Chondrocyte (in vitro differentiated cells): ENCODE measurements around the gene LMF1. TPM values are rescaled to one million over a fixed set of nuclear protein-coding genes. Genes with fewer than 3 reads are reported as not detected.

ENCODE experiments used
- DNase-seq: peaks from one replicate; pipeline ENCODE4 v3.0.0; 2021; ENCODE audit warnings: mixed read lengths, low spot score
- H3K27ac Mint-ChIP-seq: one replicate; pipeline ENCODE4 v1.8.0; 2021; ENCODE audit warnings: mild to moderate bottlenecking, moderate library complexity, mixed read lengths; ENCODE audit not compliant: unreplicated experiment
- H3K27me3 Mint-ChIP-seq: 2 replicates; pipeline ENCODE4 v1.8.0; 2021; ENCODE audit warnings: low read depth, mixed read lengths
- H3K36me3 Mint-ChIP-seq: 2 replicates; pipeline ENCODE4 v1.8.0; 2021; ENCODE audit warnings: low read depth, mixed read lengths
- H3K4me1 Mint-ChIP-seq: 2 replicates; pipeline ENCODE4 v1.8.0; 2021; ENCODE audit warnings: low read depth, mild to moderate bottlenecking, mixed read lengths
- H3K4me3 Mint-ChIP-seq: one replicate; pipeline ENCODE4 v1.8.0; 2021; ENCODE audit warnings: mild to moderate bottlenecking, moderate library complexity, mixed read lengths; ENCODE audit not compliant: unreplicated experiment
- H3K9me3 Mint-ChIP-seq: 2 replicates; pipeline ENCODE4 v1.8.0; 2021; ENCODE audit warnings: low read depth, mixed read lengths
- total RNA-seq: library from RNA; stranded (reverse); gene quantifications from 3 replicates; pipeline ENCODE4 v1.2.1, GENCODE V29; 2021
- TF ChIP-seq, protein P1 (sequence below): fragments of 200-600 bp; sonication (generic); IDR thresholded peaks from 2 replicates; pipeline ENCODE4 v1.5.0; 2021; ENCODE audit warnings: antibody characterized with exemption, mild to moderate bottlenecking, moderate library complexity

LMF1 gene
- total RNA-seq, 1 donor from 2014 or later = 21.6 TPM

DNA sequence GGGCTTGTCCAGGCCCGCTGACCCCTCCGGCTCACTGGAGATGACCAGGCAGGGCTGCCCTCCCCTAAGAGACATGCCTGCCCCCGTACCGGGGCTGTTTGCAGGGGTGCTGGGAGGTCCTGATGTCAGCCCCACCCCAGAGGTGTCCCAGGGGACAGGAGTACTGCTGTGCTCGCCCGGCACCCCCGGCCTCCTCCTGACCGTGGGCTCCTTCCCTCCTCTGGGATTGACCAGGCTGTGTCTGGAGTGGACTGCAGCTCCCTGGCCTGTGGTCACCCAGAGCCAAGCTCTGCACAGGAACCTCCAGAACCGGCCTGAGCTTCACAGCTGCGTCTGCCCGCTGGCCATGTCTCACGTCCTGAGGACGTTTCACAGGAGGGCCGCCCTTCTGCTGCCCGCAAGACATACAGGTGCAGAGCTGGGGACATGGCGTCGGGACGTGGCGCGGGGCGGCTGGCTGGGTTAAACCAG is 53.2 kb downstream of the LMF1 start:
- Mint-ChIP-seq H3K36me3 (peaks cover 11% of the 10 kb centered on the region), H3K27me3 (no peaks in the 10 kb centered on the region), H3K9me3 (peaks cover 2% of the 10 kb centered on the region), H3K4me3 (no peak overlapping the region), H3K27ac (peak overlapping the region; percentile 43), H3K4me1 (peaks cover 37% of the 10 kb centered on the region)
- DNase-seq = peak; percentile 75
- TF ChIP-seq, protein P1, sequence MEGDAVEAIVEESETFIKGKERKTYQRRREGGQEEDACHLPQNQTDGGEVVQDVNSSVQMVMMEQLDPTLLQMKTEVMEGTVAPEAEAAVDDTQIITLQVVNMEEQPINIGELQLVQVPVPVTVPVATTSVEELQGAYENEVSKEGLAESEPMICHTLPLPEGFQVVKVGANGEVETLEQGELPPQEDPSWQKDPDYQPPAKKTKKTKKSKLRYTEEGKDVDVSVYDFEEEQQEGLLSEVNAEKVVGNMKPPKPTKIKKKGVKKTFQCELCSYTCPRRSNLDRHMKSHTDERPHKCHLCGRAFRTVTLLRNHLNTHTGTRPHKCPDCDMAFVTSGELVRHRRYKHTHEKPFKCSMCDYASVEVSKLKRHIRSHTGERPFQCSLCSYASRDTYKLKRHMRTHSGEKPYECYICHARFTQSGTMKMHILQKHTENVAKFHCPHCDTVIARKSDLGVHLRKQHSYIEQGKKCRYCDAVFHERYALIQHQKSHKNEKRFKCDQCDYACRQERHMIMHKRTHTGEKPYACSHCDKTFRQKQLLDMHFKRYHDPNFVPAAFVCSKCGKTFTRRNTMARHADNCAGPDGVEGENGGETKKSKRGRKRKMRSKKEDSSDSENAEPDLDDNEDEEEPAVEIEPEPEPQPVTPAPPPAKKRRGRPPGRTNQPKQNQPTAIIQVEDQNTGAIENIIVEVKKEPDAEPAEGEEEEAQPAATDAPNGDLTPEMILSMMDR = no peak

DNA sequence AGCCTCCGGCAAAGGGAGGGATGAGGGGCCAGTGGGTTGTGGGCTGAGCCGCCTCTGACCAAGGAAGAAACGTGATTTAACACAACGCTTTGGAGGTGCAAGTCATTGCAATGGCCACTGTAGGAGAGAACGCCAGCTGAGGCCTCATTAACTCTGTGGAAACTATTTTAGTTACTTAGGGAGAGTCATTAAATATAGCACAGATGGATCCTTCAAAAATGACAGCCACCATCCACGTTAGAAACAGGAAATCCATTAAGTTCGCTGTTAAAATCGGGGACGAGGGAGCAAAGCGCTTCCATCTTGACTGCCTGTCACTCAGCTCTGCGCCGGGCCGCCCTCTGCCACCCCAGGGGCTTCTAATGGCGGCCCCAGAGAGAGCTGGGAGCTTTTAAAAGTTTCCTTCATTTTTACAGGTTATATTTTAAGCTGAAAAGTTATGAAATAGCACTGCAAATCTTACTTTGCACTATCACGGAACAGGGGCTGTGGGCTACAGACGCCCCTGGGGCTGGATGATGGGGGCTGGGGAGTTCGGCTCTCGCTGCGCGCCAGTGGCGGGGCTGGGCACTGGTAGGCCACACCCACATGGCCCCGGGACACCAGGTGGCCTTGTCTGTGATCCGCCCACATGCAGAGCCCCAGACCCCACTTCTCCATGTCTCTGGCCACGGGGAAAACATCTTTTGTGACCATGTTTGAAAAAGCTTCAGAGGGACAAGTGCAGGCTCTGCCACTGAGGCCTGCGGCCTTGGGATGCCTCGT is 54.6 kb downstream of the LMF1 start:
- no peaks in the 10 kb centered on the region for H3K9me3 Mint-ChIP-seq
- no peak overlapping the region for H3K4me3 Mint-ChIP-seq
- no peak overlapping the region for H3K27ac Mint-ChIP-seq
- peaks cover 30% of the 10 kb centered on the region for H3K4me1 Mint-ChIP-seq
- DNase-seq = no peak
- H3K27me3 Mint-ChIP-seq = no peaks in the 10 kb centered on the region
- H3K36me3 Mint-ChIP-seq = peaks cover 5% of the 10 kb centered on the region
- TF ChIP-seq, protein P1 = no peak

- Mint-ChIP-seq H3K4me3 (no peak overlapping the region), H3K27ac (no peak overlapping the region)
Observed at GRCh38 chr16:915546-915945, 55.2 kb downstream of the LMF1 start.

GRCh38 chr16:914440-914839 is 56.3 kb downstream of the LMF1 start:
- H3K27me3 Mint-ChIP-seq = no peaks in the 10 kb centered on the region
- H3K4me3 Mint-ChIP-seq = no peak overlapping the region
- no peak for DNase-seq

More at GRCh38 chr16:915546-915945, 55.2 kb downstream of the LMF1 start:
- H3K9me3 Mint-ChIP-seq = no peaks in the 10 kb centered on the region
- peaks cover 23% of the 10 kb centered on the region for H3K4me1 Mint-ChIP-seq
- DNase-seq = no peak
- H3K36me3 Mint-ChIP-seq = peaks cover 7% of the 10 kb centered on the region
- no peaks in the 10 kb centered on the region for H3K27me3 Mint-ChIP-seq
- TF ChIP-seq, protein P1 = no peak

DNA sequence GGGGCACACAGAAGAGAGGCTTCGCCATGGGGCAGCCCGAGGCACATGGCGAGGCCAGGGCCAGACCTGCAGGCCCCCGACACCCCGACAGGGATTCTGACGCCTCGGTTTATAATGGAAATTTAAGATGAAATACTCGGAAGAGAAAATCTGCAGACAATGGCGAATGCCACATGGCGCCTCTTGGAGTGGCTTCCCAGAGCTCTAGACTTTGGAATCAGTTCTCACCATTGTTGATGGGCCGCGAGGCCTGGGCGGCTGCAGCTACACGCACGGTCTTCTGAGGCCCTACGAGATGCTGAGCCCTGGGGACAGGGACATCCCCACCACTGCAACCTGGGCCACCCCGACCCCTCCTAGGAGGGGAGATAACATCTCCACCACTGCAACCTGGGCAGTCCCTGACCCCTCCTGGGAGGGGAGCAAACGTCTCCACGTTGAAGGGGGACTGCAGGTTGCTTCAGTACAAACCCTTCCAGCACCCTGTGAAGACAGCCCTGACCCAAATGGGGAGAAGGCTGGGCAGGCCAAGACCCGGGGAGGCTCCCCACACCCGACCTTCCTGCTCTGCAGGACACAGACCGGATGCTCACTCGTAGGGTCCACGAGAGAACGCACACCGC is 56.9 kb downstream of the LMF1 start:
- H3K27me3 Mint-ChIP-seq = no peaks in the 10 kb centered on the region

More at GRCh38 chr16:914440-914839, 56.3 kb downstream of the LMF1 start:
- H3K4me1 Mint-ChIP-seq = peaks cover 13% of the 10 kb centered on the region
- H3K27ac Mint-ChIP-seq = no peak overlapping the region
- TF ChIP-seq, protein P1 = no peak
- H3K36me3 Mint-ChIP-seq = peaks cover 5% of the 10 kb centered on the region
- H3K9me3 Mint-ChIP-seq = no peaks in the 10 kb centered on the region

More for the DNA sequence above, 56.9 kb downstream of the LMF1 start:
- H3K27ac Mint-ChIP-seq = no peak overlapping the region
- no peak for DNase-seq
- peaks cover 10% of the 10 kb centered on the region for H3K4me1 Mint-ChIP-seq
- TF ChIP-seq, protein P1 = no peak
- peaks cover 9% of the 10 kb centered on the region for H3K36me3 Mint-ChIP-seq
- no peaks in the 10 kb centered on the region for H3K9me3 Mint-ChIP-seq
- H3K4me3 Mint-ChIP-seq = no peak overlapping the region
